SK-N-SH (cell line): ENCODE results near the gene ZEB2.

Experiments used
- TAF1 ChIP-seq: IDR thresholded peaks from 2 replicates; pipeline ENCODE4 v1.6.1; 2012; ENCODE audit warnings: low read depth, mild to moderate bottlenecking, low read length, moderate library complexity, borderline replicate concordance
- TF ChIP-seq, protein P1 (sequence below): fragments of 200-600 bp; sonication (generic); IDR thresholded peaks from 2 replicates; pipeline ENCODE4 v1.6.1; 2017; ENCODE audit warnings: antibody characterized with exemption, mild to moderate bottlenecking, moderate library complexity
- TF ChIP-seq, protein P2 (sequence below): IDR thresholded peaks from 2 replicates; pipeline ENCODE4 v1.4.0; 2012; ENCODE audit warnings: low read depth

DNA sequence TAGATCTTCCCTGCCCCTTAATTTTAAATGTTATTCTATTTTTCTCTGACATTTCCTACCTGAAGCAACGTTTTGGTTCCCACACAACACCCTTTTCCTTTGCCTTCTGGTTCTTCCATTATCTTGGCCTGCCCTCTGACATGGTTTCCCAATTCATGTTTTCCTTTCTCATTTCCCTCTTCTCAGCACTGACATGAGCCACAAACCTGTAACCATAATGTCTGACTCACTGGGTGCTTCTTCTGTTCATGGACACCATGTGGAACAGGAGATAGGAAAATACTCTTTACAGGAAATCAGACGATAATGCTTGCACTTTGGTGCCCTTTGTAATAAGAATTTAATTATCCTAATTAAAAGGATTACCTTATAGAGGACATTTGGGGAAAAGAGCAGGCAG lies 142.0 kb downstream of the ZEB2 start:
- TF ChIP-seq, protein P1, sequence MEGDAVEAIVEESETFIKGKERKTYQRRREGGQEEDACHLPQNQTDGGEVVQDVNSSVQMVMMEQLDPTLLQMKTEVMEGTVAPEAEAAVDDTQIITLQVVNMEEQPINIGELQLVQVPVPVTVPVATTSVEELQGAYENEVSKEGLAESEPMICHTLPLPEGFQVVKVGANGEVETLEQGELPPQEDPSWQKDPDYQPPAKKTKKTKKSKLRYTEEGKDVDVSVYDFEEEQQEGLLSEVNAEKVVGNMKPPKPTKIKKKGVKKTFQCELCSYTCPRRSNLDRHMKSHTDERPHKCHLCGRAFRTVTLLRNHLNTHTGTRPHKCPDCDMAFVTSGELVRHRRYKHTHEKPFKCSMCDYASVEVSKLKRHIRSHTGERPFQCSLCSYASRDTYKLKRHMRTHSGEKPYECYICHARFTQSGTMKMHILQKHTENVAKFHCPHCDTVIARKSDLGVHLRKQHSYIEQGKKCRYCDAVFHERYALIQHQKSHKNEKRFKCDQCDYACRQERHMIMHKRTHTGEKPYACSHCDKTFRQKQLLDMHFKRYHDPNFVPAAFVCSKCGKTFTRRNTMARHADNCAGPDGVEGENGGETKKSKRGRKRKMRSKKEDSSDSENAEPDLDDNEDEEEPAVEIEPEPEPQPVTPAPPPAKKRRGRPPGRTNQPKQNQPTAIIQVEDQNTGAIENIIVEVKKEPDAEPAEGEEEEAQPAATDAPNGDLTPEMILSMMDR = no peak
- TF ChIP-seq, protein P2, sequence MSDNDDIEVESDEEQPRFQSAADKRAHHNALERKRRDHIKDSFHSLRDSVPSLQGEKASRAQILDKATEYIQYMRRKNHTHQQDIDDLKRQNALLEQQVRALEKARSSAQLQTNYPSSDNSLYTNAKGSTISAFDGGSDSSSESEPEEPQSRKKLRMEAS = no peak
- TF ChIP-seq TAF1 = no peak
